HCT116 (cell line): ENCODE results near the gene NT5DC2.

Source experiments
- ATF3 ChIP-seq: IDR thresholded peaks from 2 replicates; pipeline ENCODE4 v1.6.1; 2012
- CBX3 ChIP-seq: IDR thresholded peaks from 2 replicates; pipeline ENCODE4 v1.6.1; 2012; ENCODE audit warnings: low read depth
- CEBPB ChIP-seq: IDR thresholded peaks from 2 replicates; pipeline ENCODE4 v1.6.1; 2012; ENCODE audit warnings: low read depth
- CTCF ChIP-seq, 3 experiments: fragments of 200-600 bp in 1 of 3; sonication (generic) in 1 of 3; IDR thresholded peaks in 2 of 3; conservative IDR thresholded peaks in 1 of 3; 2 replicates each; pipeline ENCODE4 v1.5.1; 2012 to 2017; ENCODE audit warnings: low read depth in 2 of 3, low read length in 2 of 3, antibody characterized with exemption in 1 of 3, borderline replicate concordance in 1 of 3, control low read depth in 1 of 3, mild to moderate bottlenecking in 1 of 3, mixed read lengths in 1 of 3, mixed run types in 1 of 3, moderate library complexity in 1 of 3; ENCODE audit not compliant: insufficient read depth in 1 of 3
- EGR1 ChIP-seq: IDR thresholded peaks from 2 replicates; pipeline ENCODE4 v1.6.1; 2012; ENCODE audit warnings: low read depth
- ELF1 ChIP-seq: IDR thresholded peaks from 2 replicates; pipeline ENCODE4 v1.6.1; 2012; ENCODE audit warnings: low read depth, borderline replicate concordance
- EZH2 ChIP-seq: fragments of 200-600 bp; sonication (generic); IDR thresholded peaks from 2 replicates; pipeline ENCODE4 v1.6.1; 2017; ENCODE audit warnings: antibody characterized with exemption, mixed run types
- JUND ChIP-seq: IDR thresholded peaks from 2 replicates; pipeline ENCODE4 v1.6.1; 2012
- POLR2A ChIP-seq: IDR thresholded peaks from 2 replicates; pipeline ENCODE4 v1.7.0; 2011; ENCODE audit warnings: borderline replicate concordance; ENCODE audit not compliant: insufficient read depth, insufficient read length; ENCODE audit errors: extremely low read depth
- POLR2AphosphoS5 ChIP-seq: IDR thresholded peaks from 2 replicates; pipeline ENCODE4 v1.6.1; 2011; ENCODE audit warnings: mild to moderate bottlenecking, low read depth, low read length, moderate library complexity
- REST ChIP-seq: IDR thresholded peaks from 2 replicates; pipeline ENCODE4 v1.6.1; 2012; ENCODE audit warnings: low read depth
- SIN3A ChIP-seq: IDR thresholded peaks from 2 replicates; pipeline ENCODE4 v1.6.1; 2012; ENCODE audit warnings: low read depth
- SP1 ChIP-seq: IDR thresholded peaks from 2 replicates; pipeline ENCODE4 v1.6.1; 2012; ENCODE audit warnings: low read depth
- YY1 ChIP-seq: IDR thresholded peaks from 2 replicates; pipeline ENCODE4 v1.6.1; 2011; ENCODE audit warnings: low read length, low read depth, moderate library complexity, mild to moderate bottlenecking; ENCODE audit not compliant: insufficient replicate concordance; ENCODE audit errors: extremely low read depth

- TF ChIP-seq CTCF (IDR thresholded peaks at IDR 0.05 in 2 of 3, conservative IDR thresholded peaks at IDR 0.05 in 1 of 3; ENCODE audit: borderline replicate concordance in 1 of 3, insufficient read depth in 1 of 3, low read depth in 2 of 3, low read length in 2 of 3) (no peak), EZH2 (no peak), POLR2A (no peak), JUND (no peak), POLR2AphosphoS5 (no peak), ATF3 (no peak), CEBPB (no peak), ELF1 (no peak), YY1 (no peak), REST (no peak), SIN3A (no peak), EGR1 (no peak), SP1 (no peak), CBX3 (no peak)
These were observed 53.6 kb downstream of the NT5DC2 start for GRCh38 chr3:52479877-52480575.
